RKO (cell line): Measurements from ENCODE around the gene OPN5.
A peak's percentile ranks its signal among the peaks of the same experiment; 100 is the strongest.
"Not testable (repeated sequence)": the region's sequence is repeated elsewhere in the genome, so short reads cannot be mapped to it uniquely, and the experiment has no call there.

Experiments used
- DNase-seq: peaks from one replicate; pipeline ENCODE4 v3.0.0-alpha.2; 2016; ENCODE audit warnings: low spot score

OPN5 gene

GRCh38 chr6:47781732-47782131 is at the start of gene OPN5:
TSS of gene OPN5 (plus strand) at chr6:47782032. CDS start at chr6:47782067, 35 bp downstream.
- DNase-seq = no peak

DNA sequence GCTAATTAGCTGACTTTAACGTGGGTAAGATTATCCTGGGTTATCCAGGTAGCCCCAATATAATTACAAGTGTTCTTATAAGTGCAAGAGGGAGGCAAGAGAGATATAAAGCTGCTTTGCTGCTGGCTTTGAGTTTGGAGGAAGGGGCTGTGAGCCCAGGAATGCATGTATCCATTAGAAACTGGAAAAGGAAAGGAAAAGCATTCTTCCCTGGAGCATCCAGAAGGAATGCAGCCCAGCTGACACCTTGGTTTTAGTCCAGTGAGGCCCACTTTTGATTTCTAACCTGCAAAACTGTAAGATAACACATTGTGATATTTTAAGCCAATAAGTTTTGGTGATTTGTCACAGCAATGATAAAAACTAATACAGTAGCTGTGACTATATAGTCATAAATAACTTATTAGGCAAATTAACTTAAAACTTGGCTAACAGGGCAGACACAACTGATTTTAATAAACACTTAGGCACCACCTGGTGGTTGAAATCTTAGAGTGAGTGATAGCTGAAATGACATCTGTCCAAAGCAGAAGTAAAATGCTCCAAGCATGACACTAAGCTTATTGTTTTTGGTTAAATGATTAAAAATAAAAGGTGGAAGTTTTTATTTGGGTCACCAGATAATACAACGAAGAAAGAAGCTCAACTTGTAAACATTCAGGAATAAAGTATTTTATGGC is 47.8 kb upstream of the OPN5 start:
- peak; percentile 37 for DNase-seq

GRCh38 chr6:47734831-47735481 is 46.9 kb upstream of the OPN5 start:
- no peak for DNase-seq

DNA sequence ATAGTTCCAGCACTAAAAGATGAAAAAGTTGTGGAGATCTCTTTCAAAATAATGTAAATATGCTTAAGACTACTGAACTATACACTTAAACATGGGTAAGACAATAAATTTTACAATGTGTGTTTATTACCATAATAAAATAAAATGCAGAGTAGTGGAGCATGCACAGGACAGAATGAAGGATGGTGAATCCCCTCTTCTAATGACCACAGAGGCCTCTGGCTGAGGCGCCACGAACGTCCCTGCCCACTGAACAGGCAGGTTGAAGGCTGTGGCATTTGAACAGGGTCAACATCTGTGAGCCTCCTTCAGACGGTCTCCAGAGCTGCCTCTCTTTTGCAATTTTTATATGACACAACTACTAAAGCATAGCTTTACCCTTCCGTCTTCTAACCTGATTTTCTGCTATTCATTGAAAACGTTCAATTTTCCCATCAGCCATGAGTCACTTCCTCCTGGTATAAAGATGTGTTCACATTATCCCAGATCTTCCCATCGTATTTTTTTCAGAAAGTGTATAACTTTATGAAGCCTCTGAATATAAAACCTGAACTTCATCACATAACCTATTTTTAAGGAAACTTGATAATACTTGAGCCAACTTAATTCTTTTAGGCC is 45.6 kb upstream of the OPN5 start:
- DNase-seq = no peak

- no peak for DNase-seq
Observed at GRCh38 chr6:47737406-47737805, 44.4 kb upstream of the OPN5 start.

DNA sequence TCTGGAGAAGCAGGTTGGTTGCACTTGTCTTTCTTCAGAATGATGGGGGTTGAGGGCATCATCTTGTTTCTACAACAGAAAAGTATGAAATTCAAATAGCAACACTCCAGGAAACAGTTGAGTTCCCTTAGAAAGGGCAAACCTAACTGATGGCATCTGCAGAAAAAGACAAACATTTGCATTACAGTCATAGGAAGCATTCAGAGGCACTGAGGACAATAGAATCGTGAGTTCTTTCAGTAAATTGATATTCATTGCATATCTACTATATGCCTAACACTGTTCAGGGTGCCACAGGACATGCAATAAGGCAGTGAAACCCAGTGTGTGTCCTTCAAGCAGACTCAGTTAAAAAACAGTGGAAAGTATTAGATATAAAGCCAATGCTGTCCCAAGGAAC is 41.1 kb upstream of the OPN5 start:
- DNase-seq = no peak

GRCh38 chr6:47741807-47742206 is 40.0 kb upstream of the OPN5 start:
- DNase-seq = peak; percentile 25

DNA sequence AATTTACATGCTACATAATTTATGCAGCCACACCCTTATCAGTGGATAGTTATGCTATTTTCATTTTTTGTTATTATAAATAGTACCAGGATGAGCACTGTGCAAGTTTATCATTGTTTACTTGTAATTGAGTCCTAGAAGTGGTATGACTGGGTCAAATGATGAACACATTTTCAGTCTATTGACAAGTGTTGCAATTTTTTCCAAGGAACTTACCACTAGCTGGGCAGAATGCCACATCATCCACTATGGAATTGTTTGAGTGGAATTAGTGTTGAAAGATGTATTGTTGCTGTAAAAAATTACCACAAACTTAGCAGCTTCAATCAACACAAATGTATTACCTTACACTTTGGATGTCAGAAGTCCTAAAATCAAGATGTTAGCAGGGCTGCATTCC is 38.1 kb upstream of the OPN5 start:
- DNase-seq = no peak

DNA sequence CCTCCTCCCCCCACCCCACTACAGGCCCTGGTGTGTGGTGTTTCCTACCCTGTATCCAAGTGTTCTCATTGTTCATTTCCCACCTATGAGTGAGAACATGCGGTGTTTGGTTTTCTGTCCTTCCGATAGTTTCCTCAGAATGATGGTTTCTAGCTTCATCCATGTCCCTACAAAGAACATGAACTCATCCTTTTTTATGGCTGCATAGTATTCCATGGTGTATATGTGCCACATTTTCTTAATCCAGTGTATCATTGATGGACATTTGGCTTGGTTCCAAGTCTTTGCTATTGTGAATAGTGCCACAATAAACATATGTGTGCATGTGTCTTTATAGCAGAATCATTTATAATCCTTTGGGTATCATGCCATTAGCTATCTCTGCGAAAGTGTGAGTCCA is 36.6 kb upstream of the OPN5 start:
- DNase-seq = not testable (repeated sequence)

DNA sequence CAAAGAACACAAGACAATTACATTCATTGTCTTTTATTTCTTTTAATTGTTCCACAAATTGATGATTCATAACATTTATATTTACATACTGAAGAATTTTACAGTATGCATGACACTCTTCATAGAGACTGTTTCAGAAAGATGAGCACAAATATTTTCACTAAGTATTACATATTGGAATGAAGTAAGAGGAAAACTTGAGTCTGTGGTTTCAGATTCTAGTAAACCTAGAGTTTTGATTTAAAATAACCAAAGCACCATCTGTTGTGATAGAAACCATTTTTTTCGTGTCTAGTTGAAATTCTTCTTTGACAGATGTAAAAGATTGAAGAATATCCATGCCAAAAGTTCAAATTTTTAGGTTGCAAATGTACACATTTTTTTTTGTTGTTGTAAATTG is 32.1 kb upstream of the OPN5 start:
- DNase-seq = no peak

DNA sequence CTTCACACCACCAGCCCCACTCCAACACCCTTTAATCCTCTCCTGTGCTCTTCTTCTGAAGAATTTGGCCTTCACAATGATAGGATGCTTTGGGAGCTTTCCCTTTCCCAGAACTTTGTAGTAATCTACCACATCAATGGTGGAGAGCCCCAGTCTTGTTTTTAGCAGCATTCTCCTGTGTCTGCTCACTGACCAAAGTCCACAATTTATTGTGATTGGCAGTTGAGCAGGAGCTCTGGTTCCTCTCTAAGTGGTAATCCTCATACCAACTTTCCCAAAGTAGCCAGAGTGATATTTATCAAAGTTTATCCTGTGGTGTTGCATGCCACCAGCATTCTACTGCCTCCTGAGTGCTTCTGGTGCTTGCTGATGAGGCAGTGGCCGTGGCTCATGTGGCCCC is 29.0 kb upstream of the OPN5 start:
- DNase-seq = no peak

- no peak for DNase-seq
Observed at GRCh38 chr6:47759364-47759763, 22.5 kb upstream of the OPN5 start.

- DNase-seq = no peak
Observed at GRCh38 chr6:47762502-47762901, 19.3 kb upstream of the OPN5 start.

GRCh38 chr6:47766445-47766844 is 15.4 kb upstream of the OPN5 start:
- DNase-seq = no peak

DNA sequence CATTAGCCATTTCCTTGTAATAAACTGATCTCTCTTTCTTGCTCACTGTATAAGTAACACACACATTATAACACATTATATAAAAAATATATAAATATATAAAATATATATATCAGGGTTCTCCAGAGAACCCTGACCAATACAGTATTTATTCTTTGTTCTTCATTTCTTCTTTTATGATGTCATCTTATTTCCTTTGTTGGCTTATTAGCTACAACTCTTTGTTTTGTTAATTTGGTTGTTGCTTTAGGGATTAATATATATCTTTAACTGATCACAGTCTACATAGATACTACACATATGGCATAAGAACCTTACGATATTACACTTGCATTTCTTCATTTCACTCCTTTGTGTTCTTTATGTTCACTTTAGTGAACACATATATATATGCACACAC is 14.7 kb upstream of the OPN5 start:
- DNase-seq = no peak

GRCh38 chr6:47769982-47770381 is 11.8 kb upstream of the OPN5 start:
- DNase-seq = no peak

- DNase-seq = no peak
Observed at GRCh38 chr6:47772359-47772758, 9.5 kb upstream of the OPN5 start.

DNA sequence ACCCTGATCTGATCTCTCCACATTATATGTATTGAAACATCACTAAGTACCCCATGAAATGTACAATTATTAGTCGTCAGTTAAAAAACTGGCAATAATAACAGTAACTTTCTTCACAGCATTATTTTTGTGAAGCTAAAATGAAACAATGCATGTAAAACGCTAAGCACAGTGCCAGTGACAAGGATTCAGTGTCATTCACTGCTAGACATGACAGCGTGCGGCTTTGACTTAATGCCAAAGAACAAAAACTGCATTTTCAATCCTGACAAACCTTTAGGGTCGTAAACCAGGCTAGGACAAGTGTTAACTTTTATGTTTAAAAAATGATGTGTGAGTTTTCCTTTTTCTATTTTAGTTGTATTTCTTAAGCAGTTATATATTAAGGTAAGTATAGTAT is 8.8 kb upstream of the OPN5 start:
- no peak for DNase-seq

DNA sequence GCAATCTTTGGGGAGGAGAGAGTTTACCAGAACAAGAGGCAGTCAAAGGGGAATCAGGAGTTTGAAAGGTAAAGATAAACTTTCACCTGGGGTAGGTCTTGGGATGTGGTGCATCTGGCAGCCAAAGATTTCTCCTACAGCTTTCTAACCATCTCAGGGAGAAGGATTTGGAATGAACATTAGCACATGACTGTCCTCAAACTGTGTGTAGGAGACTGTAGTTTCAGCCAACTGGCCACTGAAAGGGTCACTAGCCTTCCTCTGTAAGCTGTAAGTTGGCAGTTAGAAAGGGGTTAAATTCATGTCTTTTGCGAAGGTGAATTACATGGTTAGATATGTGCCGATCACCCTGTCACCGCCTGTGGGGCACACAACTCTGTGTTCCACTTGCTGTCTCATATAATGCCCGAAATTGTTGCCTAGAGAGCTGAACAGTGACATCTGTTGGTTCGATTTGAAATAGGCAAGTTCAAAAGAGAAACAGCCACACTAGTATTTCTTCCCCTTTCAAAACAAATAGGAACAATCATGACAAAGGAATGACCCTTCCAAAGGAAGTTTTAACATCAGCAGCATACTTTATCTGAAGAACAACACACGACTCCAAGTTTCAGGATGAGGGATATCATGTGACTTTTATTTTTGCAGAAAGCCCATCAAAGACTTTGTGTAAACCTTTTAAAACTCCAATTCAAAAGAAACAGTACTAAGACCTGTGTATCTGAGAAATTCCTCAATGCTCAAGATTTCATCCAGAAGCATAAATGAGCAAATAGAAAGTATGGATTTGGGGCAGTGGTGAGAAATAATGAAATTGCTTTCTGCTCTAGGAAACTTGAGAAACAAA is 1.1 kb upstream of the OPN5 start:
- peak; percentile 81 for DNase-seq

DNA sequence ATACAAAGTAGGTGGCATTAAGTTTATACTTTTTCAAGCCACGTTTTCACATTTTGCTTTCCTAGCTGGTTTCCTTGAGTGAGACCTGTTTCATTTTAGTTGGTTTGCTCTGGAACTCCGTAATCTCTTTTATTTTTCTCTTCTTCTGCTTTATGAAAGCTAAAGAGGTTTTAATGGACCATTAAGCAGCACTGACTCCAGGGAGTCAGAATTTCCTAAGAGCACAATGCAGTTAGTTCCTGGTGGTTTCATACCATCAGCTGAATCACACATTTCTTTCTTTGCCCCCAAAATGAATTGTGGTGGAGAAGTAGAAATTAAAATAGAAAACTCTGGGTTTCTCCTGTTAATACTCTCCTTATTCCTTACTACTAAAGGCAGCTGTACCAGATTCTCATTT is 3.4 kb downstream of the OPN5 start:
- no peak for DNase-seq

GRCh38 chr6:47787620-47788497 is 6.0 kb downstream of the OPN5 start:
- DNase-seq = peak; percentile 46

DNA sequence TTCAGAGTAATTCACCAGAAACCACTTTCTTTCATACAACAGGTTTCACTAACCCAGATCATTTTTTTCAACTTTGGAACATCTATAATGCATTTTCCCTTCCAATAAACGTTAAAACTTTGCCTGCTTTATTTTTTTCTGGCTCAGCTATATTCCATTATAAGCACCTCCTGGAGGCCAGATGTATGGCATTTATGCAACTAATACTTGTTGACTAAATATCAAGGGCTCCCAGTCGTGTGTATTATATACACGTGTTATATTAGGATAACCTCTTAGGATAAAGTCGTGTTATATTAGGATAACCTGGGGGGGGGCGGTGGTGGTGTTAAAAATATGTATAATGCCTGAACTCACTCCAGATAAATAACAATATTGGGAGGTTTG is 6.7 kb downstream of the OPN5 start:
- DNase-seq = no peak
